DND-41 (cell line): Measurements from ENCODE around the gene ABCD1.
"Not testable (repeated sequence)": the region's sequence is repeated elsewhere in the genome, so short reads cannot be mapped to it uniquely, and the experiment has no call there.

Experiments
- ATAC-seq: fragments of 200-7000 bp; cut with Tn5 transposase; 3 replicates; pipeline ENCODE4 v1.9.1; 2021; ENCODE audit warnings: low read depth; ENCODE audit not compliant: insufficient read depth
- DNase-seq: peaks from one replicate; pipeline ENCODE4 v3.0.0-alpha.2; 2020
- H2AFZ ChIP-seq: 2 replicates; pipeline ENCODE4 v1.6.0; 2012; ENCODE audit warnings: low read depth, low read length
- H3K27ac ChIP-seq: 2 replicates; pipeline ENCODE4 v1.5.1; 2012; ENCODE audit warnings: low read length, inconsistent platforms
- H3K27me3 ChIP-seq: fragments of 200-600 bp; sonication (generic); 2 replicates; pipeline ENCODE4 v1.6.0; 2012; ENCODE audit warnings: low read length, mild to moderate bottlenecking, inconsistent platforms; ENCODE audit not compliant: insufficient read depth, poor library complexity
- H3K36me3 ChIP-seq: 2 replicates; pipeline ENCODE4 v1.5.1; 2012; ENCODE audit warnings: low read length, inconsistent platforms; ENCODE audit not compliant: insufficient read depth
- H3K4me1 ChIP-seq: 2 replicates; pipeline ENCODE4 v1.5.1; 2012; ENCODE audit warnings: mild to moderate bottlenecking, low read length; ENCODE audit not compliant: insufficient read depth
- H3K4me2 ChIP-seq: 2 replicates; pipeline ENCODE4 v1.6.0; 2012; ENCODE audit warnings: mild to moderate bottlenecking, moderate library complexity, low read length, inconsistent platforms; ENCODE audit not compliant: insufficient read depth
- H3K4me3 ChIP-seq, 2 experiments: fragments of 200-600 bp in 1 of 2; shearing (Covaris generic) in 1 of 2; 2 replicates each; pipeline ENCODE4 v1.5.1; 2012 to 2016; ENCODE audit warnings: inconsistent platforms in 2 of 2, low read length in 2 of 2, mild to moderate bottlenecking in 2 of 2, low read depth in 1 of 2, moderate library complexity in 1 of 2
- H3K79me2 ChIP-seq: 2 replicates; pipeline ENCODE4 v1.6.0; 2012; ENCODE audit warnings: low read length, inconsistent platforms; ENCODE audit not compliant: insufficient read depth
- H3K9ac ChIP-seq: 2 replicates; pipeline ENCODE4 v1.6.0; 2012; ENCODE audit warnings: low read depth, mild to moderate bottlenecking, inconsistent platforms, low read length, moderate library complexity
- H3K9me3 ChIP-seq: 2 replicates; pipeline ENCODE4 v1.5.1; 2012; ENCODE audit warnings: low read length, moderate library complexity, mild to moderate bottlenecking, inconsistent platforms; ENCODE audit not compliant: insufficient read depth, severe bottlenecking
- H4K20me1 ChIP-seq: 2 replicates; pipeline ENCODE4 v1.6.0; 2012; ENCODE audit warnings: low read length; ENCODE audit not compliant: insufficient read depth
- EZH2 ChIP-seq: IDR thresholded peaks from 3 replicates; pipeline ENCODE4 v1.6.1; 2012; ENCODE audit warnings: borderline replicate concordance, low read depth, mild to moderate bottlenecking, moderate library complexity, low read length, inconsistent platforms; ENCODE audit not compliant: severe bottlenecking
- TF ChIP-seq, protein P1 (sequence below): IDR thresholded peaks from 2 replicates; pipeline ENCODE4 v1.5.1; 2012; ENCODE audit warnings: borderline replicate concordance, low read length, moderate library complexity, mild to moderate bottlenecking; ENCODE audit not compliant: poor library complexity, severe bottlenecking; ENCODE audit errors: extremely low read depth

The ABCD1 gene

DNA sequence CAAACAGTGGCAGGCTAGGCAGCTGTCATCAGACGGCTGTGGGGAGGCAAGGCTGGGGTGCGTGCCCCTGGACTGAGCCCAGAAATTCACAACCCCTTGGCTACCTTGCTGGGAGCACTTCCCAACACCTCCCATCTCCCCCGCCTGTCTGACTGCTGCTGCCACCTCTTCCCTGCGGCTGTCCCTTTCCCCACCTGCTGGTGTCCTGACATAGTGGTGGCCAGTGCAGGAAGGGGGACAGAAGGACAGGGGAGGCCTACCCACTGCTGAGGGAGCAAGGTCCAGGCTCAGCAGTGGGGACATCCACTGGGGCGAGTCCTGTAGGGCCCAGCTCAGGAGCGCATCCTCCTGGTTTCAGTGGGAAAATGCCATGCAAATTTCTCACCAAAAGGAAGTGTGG is 3.4 kb downstream of the ABCD1 start:
- H3K27me3 ChIP-seq, result no peaks in the 10 kb centered on the region
- no peak overlapping the region for H3K27ac ChIP-seq
- peaks cover 9% of the 10 kb centered on the region for H3K79me2 ChIP-seq
- H2AFZ ChIP-seq, result no peak overlapping the region
- no peaks in the 10 kb centered on the region for H3K9me3 ChIP-seq
- no peak for ATAC-seq
- no peak overlapping the region for H3K4me2 ChIP-seq
- no peak overlapping the region for H3K9ac ChIP-seq
- H3K4me1 ChIP-seq, result peaks cover 11% of the 10 kb centered on the region
- no peak overlapping the region for H3K4me3 ChIP-seq
- H3K36me3 ChIP-seq, result peaks cover 2% of the 10 kb centered on the region; the same call in 1 of the 2 replicates
- H4K20me1 ChIP-seq, result peaks cover 8% of the 10 kb centered on the region
- TF ChIP-seq EZH2, result no peak
- TF ChIP-seq, protein P1, sequence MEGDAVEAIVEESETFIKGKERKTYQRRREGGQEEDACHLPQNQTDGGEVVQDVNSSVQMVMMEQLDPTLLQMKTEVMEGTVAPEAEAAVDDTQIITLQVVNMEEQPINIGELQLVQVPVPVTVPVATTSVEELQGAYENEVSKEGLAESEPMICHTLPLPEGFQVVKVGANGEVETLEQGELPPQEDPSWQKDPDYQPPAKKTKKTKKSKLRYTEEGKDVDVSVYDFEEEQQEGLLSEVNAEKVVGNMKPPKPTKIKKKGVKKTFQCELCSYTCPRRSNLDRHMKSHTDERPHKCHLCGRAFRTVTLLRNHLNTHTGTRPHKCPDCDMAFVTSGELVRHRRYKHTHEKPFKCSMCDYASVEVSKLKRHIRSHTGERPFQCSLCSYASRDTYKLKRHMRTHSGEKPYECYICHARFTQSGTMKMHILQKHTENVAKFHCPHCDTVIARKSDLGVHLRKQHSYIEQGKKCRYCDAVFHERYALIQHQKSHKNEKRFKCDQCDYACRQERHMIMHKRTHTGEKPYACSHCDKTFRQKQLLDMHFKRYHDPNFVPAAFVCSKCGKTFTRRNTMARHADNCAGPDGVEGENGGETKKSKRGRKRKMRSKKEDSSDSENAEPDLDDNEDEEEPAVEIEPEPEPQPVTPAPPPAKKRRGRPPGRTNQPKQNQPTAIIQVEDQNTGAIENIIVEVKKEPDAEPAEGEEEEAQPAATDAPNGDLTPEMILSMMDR, result peak; percentile 5
- no peak for DNase-seq

DNA sequence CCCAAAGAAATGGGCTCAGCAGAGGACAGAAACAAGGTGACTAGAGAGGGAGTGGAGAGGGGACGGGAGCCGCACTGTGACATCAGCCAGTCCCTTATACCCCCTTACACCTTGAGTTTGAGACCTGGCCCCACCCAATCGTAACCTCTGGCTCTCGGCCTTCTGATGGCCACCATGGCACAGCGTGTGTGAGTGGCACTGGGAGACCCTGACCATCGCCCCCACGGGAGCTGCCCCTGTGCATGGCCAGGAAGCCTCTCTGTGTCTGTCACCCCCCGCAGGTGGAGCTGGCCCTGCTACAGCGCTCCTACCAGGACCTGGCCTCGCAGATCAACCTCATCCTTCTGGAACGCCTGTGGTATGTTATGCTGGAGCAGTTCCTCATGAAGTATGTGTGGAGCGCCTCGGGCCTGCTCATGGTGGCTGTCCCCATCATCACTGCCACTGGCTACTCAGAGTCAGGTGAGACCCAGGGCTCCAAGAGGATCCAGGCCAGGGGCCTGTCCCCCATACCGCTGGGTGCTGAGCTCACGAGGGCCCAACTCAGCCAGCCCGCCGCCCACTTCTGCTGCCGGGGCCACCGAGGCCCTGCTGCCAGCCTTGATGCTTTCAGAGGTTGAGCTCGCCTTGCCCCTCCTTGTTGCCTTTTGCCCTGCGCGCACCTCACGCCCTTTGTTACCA is 4.4 kb downstream of the ABCD1 start:
- no peaks in the 10 kb centered on the region for H3K9me3 ChIP-seq
- H3K4me3 ChIP-seq, result no peak overlapping the region
- DNase-seq, result no peak
- no peak overlapping the region for H3K27ac ChIP-seq
- H3K4me2 ChIP-seq, result no peak overlapping the region
- no peaks in the 10 kb centered on the region for H4K20me1 ChIP-seq
- H3K27me3 ChIP-seq, result no peaks in the 10 kb centered on the region
- no peak overlapping the region for H3K9ac ChIP-seq
- H3K36me3 ChIP-seq, result no peaks in the 10 kb centered on the region
- H3K79me2 ChIP-seq, result no peaks in the 10 kb centered on the region
- TF ChIP-seq, protein P1, result no peak
- TF ChIP-seq EZH2, result no peak
- no peak for ATAC-seq
- H3K4me1 ChIP-seq, result peaks cover 10% of the 10 kb centered on the region
- no peak overlapping the region for H2AFZ ChIP-seq

DNA sequence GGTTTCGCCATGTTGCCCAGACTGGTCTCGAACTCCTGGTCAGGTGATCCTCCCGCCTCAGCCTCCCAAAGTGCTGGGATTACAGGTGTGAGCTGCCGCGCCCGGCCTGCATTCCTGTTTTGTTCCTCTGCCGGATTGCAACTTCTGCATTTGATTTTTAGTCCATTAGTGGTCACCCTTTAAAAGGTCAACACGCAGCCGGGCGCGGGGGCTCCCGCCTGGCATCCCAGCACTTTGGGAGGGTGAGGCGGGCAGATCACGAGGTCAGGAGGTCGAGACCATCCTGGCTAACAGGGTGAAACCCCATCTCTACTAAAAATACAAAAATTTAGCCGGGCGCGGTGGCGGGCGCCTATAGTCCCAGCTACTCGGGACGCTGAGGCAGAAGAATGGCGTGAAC is 5.5 kb downstream of the ABCD1 start:
- not testable (repeated sequence) for H3K27ac ChIP-seq, H3K27me3 ChIP-seq, H3K4me2 ChIP-seq, H4K20me1 ChIP-seq, H3K9me3 ChIP-seq, H2AFZ ChIP-seq, H3K4me3 ChIP-seq, H3K4me1 ChIP-seq, H3K36me3 ChIP-seq, ATAC-seq, H3K79me2 ChIP-seq, DNase-seq, H3K9ac ChIP-seq

DNA sequence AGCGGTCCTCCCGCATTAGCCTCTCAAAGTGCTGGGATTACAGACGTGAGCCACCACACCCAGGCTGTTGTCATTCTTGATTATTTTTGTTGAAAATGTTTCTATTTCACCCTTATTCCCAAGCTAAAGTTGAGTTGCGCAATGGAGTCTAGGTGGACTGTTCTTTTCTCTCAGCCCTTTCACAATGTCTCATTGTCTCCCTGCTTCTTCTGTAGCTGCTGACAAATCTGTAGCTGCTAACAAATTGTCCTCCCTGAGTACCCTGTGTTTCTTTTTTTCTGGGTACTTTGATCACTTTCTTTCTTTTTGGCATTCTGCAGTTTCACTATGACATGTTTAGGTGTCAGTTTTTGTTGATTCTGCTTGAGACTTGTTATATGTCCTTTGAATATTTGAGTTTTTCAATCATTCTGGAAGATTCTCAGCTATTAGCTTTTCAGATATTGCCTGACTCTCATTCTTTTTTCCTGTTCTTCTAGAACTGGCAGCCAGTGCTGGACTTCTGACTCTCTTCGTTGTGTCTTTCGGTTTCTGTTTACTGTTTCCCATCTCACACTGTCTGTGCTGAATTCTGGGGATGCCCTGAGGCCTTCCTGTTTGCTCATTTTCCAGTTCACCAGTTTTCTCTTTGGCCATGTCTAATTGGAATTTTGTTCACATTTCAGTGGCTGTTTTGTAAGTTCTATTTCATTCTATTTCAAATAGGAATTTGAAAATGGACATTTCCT is 6.6 kb downstream of the ABCD1 start:
- Histone ChIP-seq H4K20me1 (no peaks in the 10 kb centered on the region), H3K9me3 (no peaks in the 10 kb centered on the region), H3K9ac (no peak overlapping the region), H3K4me1 (no peaks in the 10 kb centered on the region), H3K36me3 (no peaks in the 10 kb centered on the region), H3K4me2 (no peak overlapping the region), H3K27me3 (no peaks in the 10 kb centered on the region), H3K79me2 (no peaks in the 10 kb centered on the region), H3K27ac (no peak overlapping the region), H3K4me3 (no peak overlapping the region), H2AFZ (no peak overlapping the region)
- DNase-seq, result no peak
- TF ChIP-seq EZH2, result no peak
- TF ChIP-seq, protein P1, result no peak
- ATAC-seq, result no peak
